ENCODE results near the gene SLC25A29. TPM values are rescaled to one million over a fixed set of nuclear protein-coding genes. Genes with fewer than 3 reads are reported as not detected.

The SLC25A29 gene
- total and polyA plus RNA-seq, 2 of the 8 experiments (the other 6 are each of a cell fraction or from before 2014, with no cell fraction given), result 135 to 177 TPM

DNA sequence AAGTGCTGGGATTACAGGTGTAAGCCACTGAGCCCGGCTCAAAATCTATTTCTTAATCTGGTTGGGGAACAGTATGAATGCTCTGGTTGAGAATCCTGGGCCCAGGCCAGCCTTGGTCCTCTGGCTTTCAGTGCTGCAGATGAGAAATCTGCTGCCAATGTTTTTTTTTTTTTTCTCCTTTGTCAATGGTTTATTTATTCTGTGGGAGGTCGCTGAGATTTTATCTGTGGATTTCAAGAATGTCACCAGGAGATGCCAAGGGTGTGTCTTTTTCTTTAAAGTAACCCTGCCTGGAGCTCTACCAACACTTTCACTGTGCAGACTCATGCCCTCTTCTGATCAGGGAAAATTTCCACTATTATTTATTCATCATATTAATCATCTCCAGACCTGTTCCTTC, 3.6 kb downstream of the SLC25A29 start (continued):
- TF ChIP-seq RAD21 (IDR thresholded peaks at IDR 0.05 in 1 of 2, conservative IDR thresholded peaks at IDR 0.05 in 1 of 2; ENCODE audit: low read depth in 2 of 2, low read length in 2 of 2) (no peak), RNF2 (IDR thresholded peaks at IDR 0.05; ENCODE audit: borderline replicate concordance, low read depth, low read length, missing control alignments, poor library complexity, severe bottlenecking) (no peak), GTF2F1 (IDR thresholded peaks at IDR 0.05; ENCODE audit: borderline replicate concordance, low read depth, low read length) (no peak), RFX5 (IDR thresholded peaks at IDR 0.05; ENCODE audit: borderline replicate concordance, low read depth, low read length) (no peak)

All from H1 (cell line).